Pancreas (tissue), 10 donors: Measurements from ENCODE around the gene PRRC2A. TPM values are rescaled to one million over a fixed set of nuclear protein-coding genes. Genes with fewer than 3 reads are reported as not detected.

Experiments used
- ATAC-seq, 4 donors: fragments of 200-7000 bp; cut with Tn5 transposase; one replicate each; pipeline versions ENCODE4 v1.8.0 to v1.9.1; 2020; ENCODE audit warnings: mild to moderate bottlenecking in 4 of 4, moderate library complexity in 4 of 4
- DNase-seq, 6 donors: peaks; one replicate each; pipeline ENCODE4 v3.0.0-alpha.2; 2020
- FAIRE-seq: peaks from 2 replicates; lab custom pipeline; 2012; peaks lifted over from hg19 to GRCh38; lab: Jason Lieb, UNC
- H3K27ac ChIP-seq, 4 donors: fragments of 200-600 bp; sonication (generic); 1 replicate in 3 of 4; 2 replicates in 1 of 4; pipeline versions ENCODE4 v1.5.0 to v1.8.0; 2020
- H3K27me3 ChIP-seq, 4 donors: fragments of 200-600 bp; one replicate each; pipeline ENCODE4 v1.8.0; 2021
- H3K36me3 ChIP-seq, 3 donors: fragments of 200-600 bp; sonication (generic) in 1 of 3; one replicate each; pipeline versions ENCODE4 v1.5.0 to v1.8.0; 2020 to 2021
- H3K4me1 ChIP-seq, 3 donors: fragments of 200-600 bp; one replicate each; pipeline ENCODE4 v1.8.0; 2021
- H3K4me3 ChIP-seq, 4 donors: fragments of 200-600 bp; sonication (generic) in 2 of 4; one replicate each; pipeline versions ENCODE4 v1.5.0 to v1.8.0; 2020 to 2021
- H3K9me3 ChIP-seq, 4 donors: fragments of 200-600 bp; one replicate each; pipeline ENCODE4 v1.8.0; 2021
- WGBS, 2 donors: extraction: QIAGEN DNeasy Blood & Tissue Kit; methylation state at CpG; one replicate each; pipeline ENCODE4 v1.1.7; 2013; 5-methylcytosine and 5-hydroxymethylcytosine counted together
- intact Hi-C, 3 donors: fragments of 100-400 bp; cut with DNase I; formaldehyde crosslinking; loops; one replicate each; pipeline versions ENCODE4 v1.11.1 to v1.14.2; 2022
- polyA plus RNA-seq, 2 donors: library from polyadenylated mRNA; stranded (reverse); fragments of 200-250 nt; gene quantifications; one replicate each; pipeline ENCODE4 v1.2.3, GENCODE V29; 2013
- total RNA-seq, 6 donors: library from RNA; stranded (reverse); fragmentation: NEBNext Ultra II Directional in 4 of 6; extraction: Animal tissue kit (Norgen Biotek cat#: 25700) in 4 of 6; gene quantifications; one replicate each; pipeline versions ENCODE4 v1.2.1 to v1.2.4, GENCODE V29; 2021 to 2023
- TF ChIP-seq, protein P1 (sequence below), 4 donors: fragments of 200-600 bp; sonication (generic) in 3 of 4; IDR thresholded peaks; one replicate each; pipeline versions ENCODE4 v1.5.0 to v1.8.0; 2021; ENCODE audit warnings: antibody characterized with exemption in 4 of 4
- donor health status: healthy with polysubstance abuse.
- donor health status: DM: no; HTN: no; CAD: no; lungs with moderate emphysema.
- donor health status: DM: no; HTN: no; CAD: no.
- donor health status: control.
- donor health status: control.
- donor health status: Bipolar disorder and iron deficiency.
- donor health status: DM: yes; HTN: yes; CAD: no.
- donor health status: DM: no; HTN: no; CAD: no.
- donor health status: DM: no; HTN: no; CAD: no.
- donor health status: DM: yes; HTN: yes; CAD: no.

The PRRC2A gene
- total and polyA plus RNA-seq, 8 donors: 45.3 to 144 (median 76.6) TPM

DNA sequence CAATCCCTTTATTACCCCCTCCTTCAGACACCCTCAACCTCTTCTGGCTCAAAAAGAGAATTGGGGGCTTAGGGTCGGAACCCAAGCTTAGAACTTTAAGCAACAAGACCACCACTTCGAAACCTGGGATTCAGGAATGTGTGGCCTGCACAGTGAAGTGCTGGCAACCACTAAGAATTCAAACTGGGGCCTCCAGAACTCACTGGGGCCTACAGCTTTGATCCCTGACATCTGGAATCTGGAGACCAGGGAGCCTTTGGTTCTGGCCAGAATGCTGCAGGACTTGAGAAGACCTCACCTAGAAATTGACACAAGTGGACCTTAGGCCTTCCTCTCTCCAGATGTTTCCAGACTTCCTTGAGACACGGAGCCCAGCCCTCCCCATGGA, 42.9 kb upstream of the PRRC2A start:
- no peak for ATAC-seq
- TF ChIP-seq, protein P1, sequence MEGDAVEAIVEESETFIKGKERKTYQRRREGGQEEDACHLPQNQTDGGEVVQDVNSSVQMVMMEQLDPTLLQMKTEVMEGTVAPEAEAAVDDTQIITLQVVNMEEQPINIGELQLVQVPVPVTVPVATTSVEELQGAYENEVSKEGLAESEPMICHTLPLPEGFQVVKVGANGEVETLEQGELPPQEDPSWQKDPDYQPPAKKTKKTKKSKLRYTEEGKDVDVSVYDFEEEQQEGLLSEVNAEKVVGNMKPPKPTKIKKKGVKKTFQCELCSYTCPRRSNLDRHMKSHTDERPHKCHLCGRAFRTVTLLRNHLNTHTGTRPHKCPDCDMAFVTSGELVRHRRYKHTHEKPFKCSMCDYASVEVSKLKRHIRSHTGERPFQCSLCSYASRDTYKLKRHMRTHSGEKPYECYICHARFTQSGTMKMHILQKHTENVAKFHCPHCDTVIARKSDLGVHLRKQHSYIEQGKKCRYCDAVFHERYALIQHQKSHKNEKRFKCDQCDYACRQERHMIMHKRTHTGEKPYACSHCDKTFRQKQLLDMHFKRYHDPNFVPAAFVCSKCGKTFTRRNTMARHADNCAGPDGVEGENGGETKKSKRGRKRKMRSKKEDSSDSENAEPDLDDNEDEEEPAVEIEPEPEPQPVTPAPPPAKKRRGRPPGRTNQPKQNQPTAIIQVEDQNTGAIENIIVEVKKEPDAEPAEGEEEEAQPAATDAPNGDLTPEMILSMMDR (IDR thresholded peaks at IDR 0.05): no peak
- FAIRE-seq: no peak
- 82 to 83% methylated on average over 3 of the region's 3 CpGs for WGBS, 2 donors
- Histone ChIP-seq H3K4me1 (peaks cover 0 to 14% (median 12%) of the 10 kb centered on the region in 3 donors), H3K27me3 (no peaks in the 10 kb centered on the region), H3K4me3 (no peak overlapping the region), H3K36me3 (no peaks in the 10 kb centered on the region), H3K9me3 (no peaks in the 10 kb centered on the region), H3K27ac (peak overlapping the region in 2 of 4 donors; percentile 51 to 68)
- DNase-seq: no peak
- intact Hi-C loops: no loop called here

DNA sequence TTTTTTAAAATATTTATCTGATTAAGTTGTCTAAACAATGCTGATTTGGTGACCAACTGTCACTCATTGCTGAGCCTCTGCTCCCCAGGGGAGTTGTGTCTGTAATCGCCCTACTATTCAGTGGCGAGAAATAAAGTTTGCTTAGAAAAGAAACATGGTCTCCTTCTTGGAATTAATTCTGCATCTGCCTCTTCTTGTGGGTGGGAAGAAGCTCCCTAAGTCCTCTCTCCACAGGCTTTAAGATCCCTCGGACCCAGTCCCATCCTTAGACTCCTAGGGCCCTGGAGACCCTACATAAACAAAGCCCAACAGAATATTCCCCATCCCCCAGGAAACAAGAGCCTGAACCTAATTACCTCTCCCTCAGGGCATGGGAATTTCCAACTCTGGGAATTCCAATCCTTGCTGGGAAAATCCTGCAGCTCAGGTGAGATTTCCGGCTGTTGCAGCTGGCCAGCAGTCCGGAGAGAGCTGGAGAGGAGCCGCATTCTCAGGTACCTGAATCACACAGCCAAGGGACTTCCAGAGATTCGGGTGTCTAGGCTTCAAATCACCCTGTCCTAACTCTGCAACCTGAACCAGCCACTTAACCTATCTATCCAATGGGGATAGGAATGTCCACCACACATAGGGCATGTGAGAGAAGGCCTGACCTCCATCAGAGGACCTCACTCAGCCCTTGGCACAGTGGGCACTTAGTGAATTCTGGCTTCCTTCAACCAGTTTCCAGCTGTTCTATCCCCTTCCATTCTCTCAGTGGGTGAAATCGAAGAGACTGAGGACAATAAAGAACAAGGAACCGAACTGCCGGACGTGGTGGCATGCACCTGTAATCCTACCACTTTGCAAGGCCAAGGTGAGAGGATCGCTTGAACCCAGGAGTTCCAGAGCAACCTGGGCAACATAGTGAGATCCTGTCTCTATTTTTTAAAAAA, 42.1 kb upstream of the PRRC2A start:
- DNase-seq (peak in 5 of 6 donors; percentile 55 to 66 (median 61)), FAIRE-seq (no peak), ATAC-seq (peak; percentile 23 to 57 (median 44))
- WGBS, 2 donors: 58 to 60% methylated on average over 12 of the region's 12 CpGs
- Histone ChIP-seq H3K4me3 (no peak overlapping the region), H3K27me3 (no peaks in the 10 kb centered on the region), H3K36me3 (no peaks in the 10 kb centered on the region), H3K9me3 (no peaks in the 10 kb centered on the region), H3K27ac (peak overlapping the region in 2 of 4 donors; percentile 59 to 68), H3K4me1 (peaks cover 0 to 14% (median 12%) of the 10 kb centered on the region in 3 donors)
- intact Hi-C loops: no loop called here
- TF ChIP-seq, protein P1 (IDR thresholded peaks at IDR 0.05): no peak

DNA sequence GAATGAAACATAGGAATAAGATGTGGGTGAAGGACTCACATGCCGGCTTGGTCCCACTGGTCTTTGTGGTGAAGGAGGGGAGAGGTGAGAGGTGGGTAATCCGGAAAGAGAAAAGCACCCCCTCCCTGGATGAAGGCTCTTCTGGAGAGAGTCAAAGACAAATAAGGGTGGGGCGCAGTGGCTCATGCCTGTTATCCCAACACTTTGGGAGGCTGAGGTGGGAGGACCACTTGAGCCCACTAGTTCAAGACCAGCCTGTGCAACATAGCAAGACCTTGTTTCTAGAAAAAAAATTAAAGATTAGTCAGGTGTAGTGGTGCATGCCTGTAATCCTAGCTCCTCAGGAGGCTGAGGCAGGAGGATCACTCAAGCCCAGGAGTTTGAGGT, 41.4 kb upstream of the PRRC2A start:
- intact Hi-C loops: no loop called here
- 94% methylated on average over 3 of the region's 3 CpGs for WGBS, 2 donors
- no peak for ATAC-seq

DNA sequence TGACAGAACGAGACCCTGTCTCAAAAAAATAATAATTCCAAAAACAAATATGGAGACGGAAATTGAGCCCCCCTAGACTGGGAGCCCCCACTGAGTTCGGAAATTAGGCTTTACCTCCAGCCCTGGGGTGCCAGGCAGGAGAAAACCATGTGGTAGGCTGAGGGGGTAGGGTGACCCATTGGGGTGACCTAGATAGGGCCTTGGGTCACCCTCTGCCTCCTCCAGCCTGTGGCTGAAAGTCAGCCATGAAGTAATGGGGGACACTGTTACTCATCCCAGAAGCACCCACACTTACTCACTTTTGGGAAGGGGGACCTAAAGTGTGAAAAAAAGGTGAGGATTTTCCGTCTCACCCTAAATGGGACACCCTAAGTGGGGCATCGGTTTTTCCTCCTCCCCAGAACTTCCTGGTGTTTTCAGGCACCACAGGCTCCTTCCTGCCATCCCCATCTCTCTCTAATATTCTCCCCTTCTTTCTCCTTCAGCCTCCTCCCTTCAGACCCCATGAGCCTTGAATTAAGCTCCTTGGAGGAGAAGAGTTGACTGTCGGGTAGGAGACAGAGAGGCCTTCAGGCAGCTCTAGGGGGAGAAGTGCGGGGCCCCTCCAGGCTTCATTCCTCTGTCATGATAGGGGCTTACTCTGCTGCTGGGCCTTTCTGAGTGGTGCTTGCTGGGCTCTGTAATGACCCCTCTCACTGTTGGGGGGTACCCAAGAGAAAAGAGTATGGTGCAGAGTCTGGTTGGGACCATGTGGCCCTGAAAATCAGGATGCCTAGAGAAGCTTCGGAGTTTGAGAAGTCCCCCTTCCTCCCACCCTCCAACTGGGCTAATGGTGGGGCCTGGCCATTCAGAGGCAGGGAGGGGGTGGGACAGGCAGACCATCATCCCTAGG, 40.7 kb upstream of the PRRC2A start:
- no peak for FAIRE-seq
- intact Hi-C loops: no loop called here
- H3K4me3 ChIP-seq: peak overlapping the region in 1 of 4 donors; percentile 72

More for the DNA sequence above, 41.4 kb upstream of the PRRC2A start:
- no peak for DNase-seq
- H3K36me3 ChIP-seq: no peaks in the 10 kb centered on the region
- no peaks in the 10 kb centered on the region for H3K27me3 ChIP-seq
- TF ChIP-seq, protein P1 (IDR thresholded peaks at IDR 0.05): no peak
- FAIRE-seq: no peak
- peaks cover 0 to 14% (median 12%) of the 10 kb centered on the region in 3 donors for H3K4me1 ChIP-seq
- no peaks in the 10 kb centered on the region for H3K9me3 ChIP-seq
- peak overlapping the region in 2 of 4 donors; percentile 59 to 68 for H3K27ac ChIP-seq
- no peak overlapping the region for H3K4me3 ChIP-seq

More for the DNA sequence above, 40.7 kb upstream of the PRRC2A start:
- DNase-seq: no peak
- Histone ChIP-seq H3K36me3 (no peaks in the 10 kb centered on the region), H3K27me3 (no peaks in the 10 kb centered on the region), H3K9me3 (no peaks in the 10 kb centered on the region), H3K4me1 (peaks cover 0 to 14% (median 12%) of the 10 kb centered on the region in 3 donors), H3K27ac (no peak overlapping the region)
- TF ChIP-seq, protein P1 (IDR thresholded peaks at IDR 0.05): no peak
- WGBS, 2 donors: 90 to 95% methylated on average over 8 of the region's 8 CpGs
- ATAC-seq: no peak
